Measurements from ENCODE around the gene ELN.

GRCh38 chr7:74026406-74026902 lies 1.5 kb upstream of the ELN start:
- TF ChIP-seq POLR2AphosphoS5 (IDR thresholded peaks at IDR 0.05; ENCODE audit: low read depth, low read length) (no peak), POLR2A (IDR thresholded peaks at IDR 0.05; ENCODE audit: low read depth, low read length) (no peak), TAF1 (IDR thresholded peaks at IDR 0.05; ENCODE audit: low read depth, low read length) (no peak)
